Left ventricle myocardium inferior (tissue), 1 donor: ENCODE data around the gene MAGI2. TPM values are rescaled to one million over a fixed set of nuclear protein-coding genes. Genes with fewer than 3 reads are reported as not detected.

Experiments
- DNase-seq: peaks from one replicate; pipeline ENCODE4 v3.0.0-alpha.2; 2020
- H3K27ac ChIP-seq: fragments of 200-600 bp; replicated peaks from 2 replicates; pipeline ENCODE4 v1.8.0; 2021
- H3K27me3 ChIP-seq: fragments of 200-600 bp; 2 replicates; pipeline ENCODE4 v1.8.0; 2021; ENCODE audit warnings: low read depth
- H3K36me3 ChIP-seq: fragments of 200-600 bp; 2 replicates; pipeline ENCODE4 v1.8.0; 2021
- H3K4me1 ChIP-seq: fragments of 200-600 bp; 2 replicates; pipeline ENCODE4 v1.8.0; 2021
- H3K4me3 ChIP-seq: fragments of 200-600 bp; 2 replicates; pipeline ENCODE4 v1.8.0; 2021; ENCODE audit warnings: mild to moderate bottlenecking, moderate library complexity
- H3K9me3 ChIP-seq: fragments of 200-600 bp; replicated peaks from 2 replicates; pipeline ENCODE4 v1.8.0; 2021
- intact Hi-C: fragments of 100-400 bp; cut with micrococcal nuclease; formaldehyde crosslinking; loops from one replicate; pipeline ENCODE4 v1.11.0; 2022
- total RNA-seq: library from RNA; stranded (reverse); fragmentation: NEBNext Ultra II Directional; extraction: Animal tissue kit (Norgen Biotek cat#: 25700); gene quantifications from one replicate; pipeline ENCODE4 v1.2.1, GENCODE V29; 2021
- TF ChIP-seq, protein P1 (sequence below): fragments of 200-600 bp; IDR thresholded peaks from 2 replicates; pipeline ENCODE4 v1.8.0; 2021; ENCODE audit warnings: antibody characterized with exemption, mild to moderate bottlenecking, borderline replicate concordance
- donor health status: DM: no; HTN: yes; CAD: no; lungs with severe emphysema.

Gene MAGI2
- total RNA-seq, 1 donor from 2014 or later = 4.5 TPM

DNA sequence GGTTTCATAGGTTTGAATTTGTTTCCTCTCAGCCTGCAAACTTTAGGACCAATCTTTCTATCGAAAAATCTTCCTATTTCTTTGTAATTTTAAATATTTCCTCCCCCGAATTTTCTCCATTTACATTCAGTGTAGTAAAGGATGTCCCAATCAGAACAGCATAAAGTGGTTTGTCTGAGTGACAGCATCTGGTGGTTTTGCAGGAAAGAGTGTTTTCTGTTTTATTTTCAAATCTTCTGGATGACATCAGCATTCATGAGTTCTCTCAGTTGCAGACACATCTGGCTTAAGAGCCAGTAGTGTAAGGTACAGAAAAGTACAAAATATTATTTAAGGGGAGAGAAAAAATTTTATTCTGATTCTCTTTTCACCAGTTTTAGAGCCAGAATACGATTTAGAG lies 1020.0 kb downstream of the MAGI2 start:
- TF ChIP-seq, protein P1, sequence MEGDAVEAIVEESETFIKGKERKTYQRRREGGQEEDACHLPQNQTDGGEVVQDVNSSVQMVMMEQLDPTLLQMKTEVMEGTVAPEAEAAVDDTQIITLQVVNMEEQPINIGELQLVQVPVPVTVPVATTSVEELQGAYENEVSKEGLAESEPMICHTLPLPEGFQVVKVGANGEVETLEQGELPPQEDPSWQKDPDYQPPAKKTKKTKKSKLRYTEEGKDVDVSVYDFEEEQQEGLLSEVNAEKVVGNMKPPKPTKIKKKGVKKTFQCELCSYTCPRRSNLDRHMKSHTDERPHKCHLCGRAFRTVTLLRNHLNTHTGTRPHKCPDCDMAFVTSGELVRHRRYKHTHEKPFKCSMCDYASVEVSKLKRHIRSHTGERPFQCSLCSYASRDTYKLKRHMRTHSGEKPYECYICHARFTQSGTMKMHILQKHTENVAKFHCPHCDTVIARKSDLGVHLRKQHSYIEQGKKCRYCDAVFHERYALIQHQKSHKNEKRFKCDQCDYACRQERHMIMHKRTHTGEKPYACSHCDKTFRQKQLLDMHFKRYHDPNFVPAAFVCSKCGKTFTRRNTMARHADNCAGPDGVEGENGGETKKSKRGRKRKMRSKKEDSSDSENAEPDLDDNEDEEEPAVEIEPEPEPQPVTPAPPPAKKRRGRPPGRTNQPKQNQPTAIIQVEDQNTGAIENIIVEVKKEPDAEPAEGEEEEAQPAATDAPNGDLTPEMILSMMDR = no peak
- DNase-seq = no peak
- Histone ChIP-seq H3K27ac (no peak overlapping the region), H3K36me3 (no peaks in the 10 kb centered on the region), H3K9me3 (no peaks in the 10 kb centered on the region), H3K4me1 (no peaks in the 10 kb centered on the region), H3K27me3 (no peaks in the 10 kb centered on the region), H3K4me3 (no peak overlapping the region)
- intact Hi-C loops = no loop called here

DNA sequence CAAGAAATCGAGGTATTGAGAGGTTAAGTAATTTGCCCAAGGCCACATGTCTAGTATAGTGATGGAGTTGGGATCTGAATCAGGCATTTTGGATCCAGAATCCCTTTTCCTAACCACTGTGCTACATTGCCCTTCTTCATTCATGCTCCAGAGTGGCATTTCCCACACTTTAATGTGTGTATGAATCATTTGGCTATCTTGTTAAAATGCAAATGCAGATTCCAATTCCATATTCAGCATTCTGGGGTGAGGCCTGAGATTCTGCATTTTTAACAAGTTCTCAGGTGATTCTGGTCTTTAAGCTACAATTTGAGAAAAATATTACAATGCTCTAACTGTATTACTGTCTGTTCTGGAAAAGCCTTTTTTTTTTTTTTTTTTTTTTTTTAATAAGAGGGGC lies 1023.6 kb downstream of the MAGI2 start:
- H3K4me1 ChIP-seq = no peaks in the 10 kb centered on the region
- no peaks in the 10 kb centered on the region for H3K36me3 ChIP-seq
- DNase-seq = no peak
- H3K27me3 ChIP-seq = no peaks in the 10 kb centered on the region
- intact Hi-C loops = no loop called here
- TF ChIP-seq, protein P1 = no peak
- no peaks in the 10 kb centered on the region for H3K9me3 ChIP-seq
- H3K4me3 ChIP-seq = no peak overlapping the region
- H3K27ac ChIP-seq = no peak overlapping the region

DNA sequence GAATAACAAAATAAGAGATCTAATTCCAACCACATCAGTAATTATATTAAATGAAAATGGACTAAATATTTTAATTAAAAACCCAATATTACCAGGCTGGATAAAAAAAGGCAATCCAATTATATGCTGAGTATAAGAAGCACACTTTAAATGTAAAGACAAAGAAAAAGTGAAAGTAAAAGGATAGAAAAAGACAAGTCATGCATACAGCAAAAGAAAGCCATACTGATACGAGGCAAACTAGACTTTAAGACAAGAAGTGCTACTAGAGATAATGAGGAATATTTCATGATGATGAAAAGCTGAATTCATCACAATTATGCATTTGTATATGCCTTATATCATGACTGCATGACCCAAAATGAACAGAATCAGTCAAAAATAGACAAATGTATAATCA lies 1026.3 kb downstream of the MAGI2 start:
- Histone ChIP-seq H3K9me3 (no peaks in the 10 kb centered on the region), H3K27ac (no peak overlapping the region), H3K4me3 (no peak overlapping the region), H3K36me3 (no peaks in the 10 kb centered on the region), H3K4me1 (no peaks in the 10 kb centered on the region), H3K27me3 (no peaks in the 10 kb centered on the region)
- TF ChIP-seq, protein P1 = no peak
- intact Hi-C loops = no loop called here
- DNase-seq = no peak

DNA sequence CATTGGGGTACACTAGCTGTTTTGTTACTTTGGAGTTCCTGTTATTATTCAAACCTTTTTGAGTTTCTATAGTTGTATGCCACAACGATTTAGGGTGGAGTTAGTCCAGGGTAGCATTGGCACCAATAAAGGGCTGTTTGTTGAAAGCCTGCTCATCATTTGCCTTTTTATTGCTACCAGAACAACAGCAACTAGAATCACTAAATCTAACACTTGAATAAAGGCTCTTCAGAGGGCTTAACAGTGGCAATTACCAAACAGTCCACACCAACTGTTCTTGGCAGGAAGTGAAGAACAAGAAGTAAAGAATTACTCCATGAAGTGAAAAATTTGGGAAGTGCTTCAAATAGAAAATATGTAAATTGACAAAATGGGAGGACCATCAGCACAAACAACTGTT lies 1033.5 kb downstream of the MAGI2 start:
- Histone ChIP-seq H3K4me3 (no peak overlapping the region), H3K4me1 (no peaks in the 10 kb centered on the region), H3K27ac (no peak overlapping the region), H3K36me3 (no peaks in the 10 kb centered on the region), H3K27me3 (no peaks in the 10 kb centered on the region), H3K9me3 (peaks cover 10% of the 10 kb centered on the region)
- no peak for DNase-seq
- intact Hi-C loops = no loop called here
- TF ChIP-seq, protein P1 = no peak

DNA sequence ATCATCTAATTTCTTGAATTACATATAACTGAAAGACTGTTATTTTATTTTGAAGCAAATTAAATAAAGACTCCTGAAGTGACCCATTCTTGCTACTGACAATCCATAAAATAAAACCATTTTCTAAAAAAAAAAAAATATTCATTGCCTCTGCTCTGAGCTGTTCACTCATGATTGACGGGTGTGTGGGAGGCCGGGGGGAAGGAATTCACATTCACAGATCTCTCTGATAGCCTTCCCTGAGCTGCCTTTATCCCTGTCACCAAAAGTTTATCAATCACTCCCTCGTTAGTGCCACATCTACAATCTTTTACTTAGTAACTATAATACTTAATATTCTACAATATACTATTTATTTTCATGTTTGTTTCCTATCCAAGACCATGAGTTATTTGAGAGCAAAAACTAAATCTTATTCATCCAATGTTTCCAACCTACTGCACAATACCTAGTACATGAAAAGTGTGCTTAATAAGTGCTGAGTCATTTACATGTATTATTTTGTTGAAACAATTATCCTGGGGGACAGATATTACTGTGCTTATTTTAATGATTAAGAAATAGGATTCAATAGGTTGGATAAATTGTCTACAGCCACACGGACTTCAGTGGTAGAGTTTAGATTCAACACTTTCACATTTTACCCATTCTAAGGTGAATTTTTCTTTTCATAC lies 1036.2 kb downstream of the MAGI2 start:
- TF ChIP-seq, protein P1 = no peak

More for the DNA sequence above, 1036.2 kb downstream of the MAGI2 start:
- Histone ChIP-seq H3K27ac (no peak overlapping the region), H3K9me3 (peaks cover 10% of the 10 kb centered on the region), H3K4me1 (no peaks in the 10 kb centered on the region), H3K4me3 (no peak overlapping the region), H3K36me3 (no peaks in the 10 kb centered on the region), H3K27me3 (no peaks in the 10 kb centered on the region)
- no peak for DNase-seq
- intact Hi-C loops = no loop called here
